GM10248 (cell line): ENCODE results near the gene FNDC3B.

Source experiments
- CTCF ChIA-PET: fragments of 300-600 bp; sonication (Branson Sonifier 250); formaldehyde crosslinking; extraction: SDS; loops from one replicate; lab custom pipeline; 2021; ENCODE audit warnings: antibody characterized with exemption; lab: Yijun Ruan, JAX
- POLR2A ChIA-PET: fragments of 350-650 bp; sonication (Branson Sonifier 250); formaldehyde crosslinking; extraction: SDS; loops from one replicate; lab custom pipeline; 2020; ENCODE audit warnings: antibody characterized with exemption; lab: Yijun Ruan, JAX
- DNase-seq: peaks from one replicate; pipeline ENCODE4 v3.0.0; 2012; ENCODE audit errors: extremely low spot score
- CTCF ChIP-seq: IDR thresholded peaks from 2 replicates; pipeline ENCODE4 v1.5.1; 2012; ENCODE audit warnings: mild to moderate bottlenecking, low read depth; ENCODE audit errors: extremely low read depth, missing control alignments, control extremely low read depth

FNDC3B gene

GRCh38 chr3:172384836-172385235, 345.5 kb downstream of the FNDC3B start:
- DNase-seq = no peak
- ChIA-PET CTCF (interaction anchor here (1.0 to 1.4 kb wide), 2 partner anchors 43 to 52 kb away, joined by 3 to 4 read pairs; no protein-coding TSS in a partner anchor), POLR2A (no interaction called here)
- TF ChIP-seq CTCF = no peak

GRCh38 chr3:172387728-172388127, 348.4 kb downstream of the FNDC3B start:
- DNase-seq = no peak
- ChIA-PET CTCF (interaction anchor here (1.4 kb wide), 1 partner anchor 208 kb away, joined by 3 read pairs; no protein-coding TSS in a partner anchor), POLR2A (no interaction called here)
- TF ChIP-seq CTCF = no peak

GRCh38 chr3:172388412-172389078, 349.2 kb downstream of the FNDC3B start:
- ChIA-PET CTCF (interaction anchor here (1.4 kb wide), 1 partner anchor 207 kb away, joined by 3 read pairs; no protein-coding TSS in a partner anchor), POLR2A (no interaction called here)
- DNase-seq = no peak
- no peak for TF ChIP-seq CTCF

- no peak for DNase-seq
- CTCF ChIA-PET = interaction anchor here (0.6 to 0.8 kb wide), 2 partner anchors 10 to 283 kb away, joined by 3 read pairs; no protein-coding TSS in a partner anchor
- POLR2A ChIA-PET = no interaction called here
- no peak for TF ChIP-seq CTCF
Observed at GRCh38 chr3:172390792-172391191, 351.4 kb downstream of the FNDC3B start.

GRCh38 chr3:172391592-172392302, 352.4 kb downstream of the FNDC3B start:
- no peak for DNase-seq
- TF ChIP-seq CTCF = no peak
- POLR2A ChIA-PET = no interaction called here
- CTCF ChIA-PET = interaction anchor here (0.8 to 1.5 kb wide), 2 partner anchors 67 to 282 kb away, joined by 3 to 4 read pairs; no protein-coding TSS in a partner anchor

GRCh38 chr3:172394692-172395091, 355.3 kb downstream of the FNDC3B start:
- TF ChIP-seq CTCF = no peak
- ChIA-PET POLR2A (no interaction called here), CTCF (no interaction called here)
- no peak for DNase-seq
